MM.1S (cell line): ENCODE data around the gene FXR2.
A peak's percentile ranks its signal among the peaks of the same experiment; 100 is the strongest.
"Not testable (repeated sequence)": the region's sequence is repeated elsewhere in the genome, so short reads cannot be mapped to it uniquely, and the experiment has no call there.

Experiments used
- DNase-seq: peaks from one replicate; pipeline ENCODE4 v3.0.0-alpha.2; 2015
- H2AFZ ChIP-seq: fragments of 300-600 bp; sonication (generic); 2 replicates; pipeline ENCODE4 v1.6.0; 2016; ENCODE audit warnings: antibody characterized with exemption, low read length
- H3F3A ChIP-seq: fragments of 300-600 bp; sonication (generic); 2 replicates; pipeline ENCODE4 v1.6.1; 2016; ENCODE audit warnings: mild to moderate bottlenecking, antibody characterized with exemption, low read length, moderate library complexity, mixed read lengths; ENCODE audit not compliant: insufficient read depth
- H3K27ac ChIP-seq: fragments of 300-600 bp; sonication (generic); 2 replicates; pipeline ENCODE4 v1.5.1; 2016; ENCODE audit warnings: mild to moderate bottlenecking, low read length
- H3K27me3 ChIP-seq: fragments of 300-600 bp; sonication (generic); replicated peaks from 2 replicates; pipeline ENCODE4 v1.6.0; 2016; ENCODE audit warnings: low read length; ENCODE audit not compliant: insufficient read depth
- H3K36me3 ChIP-seq: fragments of 300-600 bp; sonication (generic); replicated peaks from 2 replicates; pipeline ENCODE4 v1.6.1; 2016; ENCODE audit warnings: mild to moderate bottlenecking, low read length, mixed read lengths; ENCODE audit not compliant: insufficient read depth
- H3K4me1 ChIP-seq: fragments of 300-600 bp; sonication (generic); 2 replicates; pipeline ENCODE4 v1.6.1; 2016; ENCODE audit warnings: low read length, mixed read lengths
- H3K4me2 ChIP-seq: fragments of 300-600 bp; sonication (generic); 2 replicates; pipeline ENCODE4 v1.6.0; 2016; ENCODE audit warnings: low read depth, low read length
- H3K4me3 ChIP-seq: fragments of 300-600 bp; sonication (generic); 2 replicates; pipeline ENCODE4 v1.5.1; 2016; ENCODE audit warnings: low read length, mixed read lengths
- H3K79me2 ChIP-seq: fragments of 300-600 bp; sonication (generic); 2 replicates; pipeline ENCODE4 v1.6.1; 2016; ENCODE audit warnings: mixed run types, low read length, mixed read lengths
- H3K9ac ChIP-seq: fragments of 300-600 bp; sonication (generic); 2 replicates; pipeline ENCODE4 v1.6.1; 2016; ENCODE audit warnings: low read length, mixed read lengths
- H3K9me2 ChIP-seq: fragments of 300-600 bp; sonication (generic); replicated peaks from 2 replicates; pipeline ENCODE4 v1.6.1; 2016; ENCODE audit warnings: mild to moderate bottlenecking, low read length, mixed read lengths; ENCODE audit not compliant: insufficient read depth
- H3K9me3 ChIP-seq: fragments of 300-600 bp; sonication (generic); replicated peaks from 2 replicates; pipeline ENCODE4 v1.6.1; 2016; ENCODE audit warnings: mild to moderate bottlenecking, low read length, mixed read lengths; ENCODE audit not compliant: insufficient read depth
- H4K20me1 ChIP-seq: fragments of 300-600 bp; sonication (generic); 2 replicates; pipeline ENCODE4 v1.6.1; 2016; ENCODE audit warnings: mild to moderate bottlenecking, low read length, moderate library complexity, mixed read lengths; ENCODE audit not compliant: insufficient read depth
- CTCF ChIP-seq: fragments of 300-600 bp; sonication (generic); IDR thresholded peaks from 2 replicates; pipeline ENCODE4 v1.5.1; 2016; ENCODE audit warnings: antibody characterized with exemption, low read length, mixed read lengths
- EZH2 ChIP-seq: fragments of 300-600 bp; sonication (generic); optimal IDR thresholded peaks from 2 replicates; pipeline ENCODE3; 2017; ENCODE audit warnings: low read depth, mild to moderate bottlenecking, antibody characterized with exemption, low read length, mixed read lengths
- EZH2phosphoT487 ChIP-seq: fragments of 300-600 bp; sonication (generic); IDR thresholded peaks from 2 replicates; pipeline ENCODE4 v1.6.1; 2018; ENCODE audit warnings: antibody characterized with exemption, low read length

The FXR2 gene

GRCh38 chr17:7646457-7646856 lies 31.8 kb upstream of the FXR2 start:
- Histone ChIP-seq H3K9me3 (no peaks in the 10 kb centered on the region), H3K27ac (no peak overlapping the region), H3K4me3 (no peak overlapping the region), H3K36me3 (no peaks in the 10 kb centered on the region), H3K27me3 (peaks cover 64% of the 10 kb centered on the region), H3K9me2 (no peaks in the 10 kb centered on the region), H3K4me2 (no peak overlapping the region), H3F3A (no peaks in the 10 kb centered on the region), H3K9ac (no peak overlapping the region), H4K20me1 (no peaks in the 10 kb centered on the region), H2AFZ (no peak overlapping the region), H3K4me1 (no peaks in the 10 kb centered on the region), H3K79me2 (no peaks in the 10 kb centered on the region)
- DNase-seq, result no peak
- TF ChIP-seq CTCF (no peak), EZH2phosphoT487 (no peak), EZH2 (no peak)

GRCh38 chr17:7644775-7645174 lies 30.1 kb upstream of the FXR2 start:
- H3K27me3 ChIP-seq, result peaks cover 65% of the 10 kb centered on the region
- no peaks in the 10 kb centered on the region for H3K4me1 ChIP-seq
- H3K27ac ChIP-seq, result no peak overlapping the region
- H3K4me3 ChIP-seq, result no peak overlapping the region
- no peak overlapping the region for H2AFZ ChIP-seq
- H3K79me2 ChIP-seq, result no peaks in the 10 kb centered on the region
- DNase-seq, result no peak
- H3K4me2 ChIP-seq, result no peak overlapping the region
- H4K20me1 ChIP-seq, result no peaks in the 10 kb centered on the region
- no peaks in the 10 kb centered on the region for H3K9me3 ChIP-seq
- no peaks in the 10 kb centered on the region for H3F3A ChIP-seq
- no peak overlapping the region for H3K9ac ChIP-seq
- no peak for TF ChIP-seq EZH2
- no peak for TF ChIP-seq EZH2phosphoT487
- TF ChIP-seq CTCF, result no peak
- no peaks in the 10 kb centered on the region for H3K9me2 ChIP-seq
- H3K36me3 ChIP-seq, result no peaks in the 10 kb centered on the region

- Histone ChIP-seq H3K4me2 (peak overlapping the region; percentile 70; the same call in 1 of the 2 replicates), H3K4me3 (peak overlapping the region; percentile 45; the same call in 1 of the 2 replicates), H3K27me3 (peaks cover 46% of the 10 kb centered on the region), H2AFZ (peak overlapping the region; percentile 75; the same call in 1 of the 2 replicates)
- not testable (repeated sequence) for H4K20me1 ChIP-seq, H3K9me3 ChIP-seq, H3K9ac ChIP-seq, H3K27ac ChIP-seq, H3K4me1 ChIP-seq, H3K79me2 ChIP-seq, H3K36me3 ChIP-seq, H3K9me2 ChIP-seq, H3F3A ChIP-seq
- DNase-seq, result peak; percentile 14
These were observed 26.9 kb upstream of the FXR2 start for GRCh38 chr17:7641635-7642034.

- TF ChIP-seq EZH2 (no peak), EZH2phosphoT487 (no peak), CTCF (no peak)
- no peaks in the 10 kb centered on the region for H4K20me1 ChIP-seq
- no peaks in the 10 kb centered on the region for H3K79me2 ChIP-seq
- H3K9ac ChIP-seq, result no peak overlapping the region
- no peaks in the 10 kb centered on the region for H3K9me2 ChIP-seq
- H3K4me1 ChIP-seq, result no peaks in the 10 kb centered on the region
- no peaks in the 10 kb centered on the region for H3K9me3 ChIP-seq
- H3K36me3 ChIP-seq, result no peaks in the 10 kb centered on the region
- H3K27me3 ChIP-seq, result peaks cover 46% of the 10 kb centered on the region
- no peak for DNase-seq
- H3K27ac ChIP-seq, result no peak overlapping the region
- H3K4me3 ChIP-seq, result no peak overlapping the region
- H2AFZ ChIP-seq, result no peak overlapping the region
- H3F3A ChIP-seq, result no peaks in the 10 kb centered on the region
- H3K4me2 ChIP-seq, result no peak overlapping the region
These were observed 26.1 kb upstream of the FXR2 start for GRCh38 chr17:7640783-7641182.
